Dedifferentiated amniotic fluid mesenchymal stem cell (primary cell): ENCODE measurements around the gene ARID2.

ENCODE experiments used
- DNase-seq: peaks from one replicate; pipeline ENCODE4 v3.0.0-alpha.2; 2016; ENCODE audit errors: extremely low spot score

Gene ARID2

DNA sequence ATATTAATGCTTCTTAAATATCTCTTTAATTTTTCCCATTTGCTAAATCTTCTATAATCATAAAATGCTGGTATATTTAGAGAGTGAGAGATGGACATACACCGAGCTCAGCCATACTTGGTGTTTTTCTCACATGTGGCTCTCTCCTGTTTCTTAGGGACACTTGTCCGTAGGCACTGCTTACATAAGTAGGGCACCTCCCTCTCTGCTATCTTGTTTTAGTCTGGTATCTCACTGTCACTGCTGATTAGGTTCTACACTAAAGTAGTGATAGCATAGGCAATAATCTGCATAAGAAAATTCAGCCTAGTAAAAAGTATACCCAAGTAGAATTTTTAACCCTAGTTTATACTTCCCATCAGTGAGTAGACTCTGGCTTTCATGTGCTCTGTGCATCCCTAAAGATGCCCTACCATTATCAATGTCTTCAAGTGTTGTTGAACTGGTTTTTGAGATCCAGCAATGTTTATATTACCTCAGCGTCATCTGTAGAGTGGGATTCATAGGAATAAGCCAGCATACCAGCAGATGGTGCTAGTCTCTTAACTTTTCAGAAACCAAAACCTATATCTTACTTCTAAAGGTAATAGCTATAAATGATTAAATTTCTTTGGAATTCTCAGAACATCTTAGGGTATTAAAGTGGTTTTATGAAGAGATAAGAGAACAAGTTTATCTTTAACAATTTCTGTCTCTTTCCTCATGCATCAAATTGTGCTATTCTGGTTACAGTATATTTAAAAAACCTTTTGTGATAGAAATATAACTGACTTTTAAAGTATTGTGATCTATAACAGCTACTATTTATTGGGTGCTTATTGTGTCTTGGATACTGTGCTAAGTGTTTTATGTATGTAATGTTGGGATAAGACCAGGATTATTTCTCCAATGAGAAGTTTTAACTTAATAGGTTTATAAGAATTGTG lies 32.9 kb downstream of the ARID2 start:
- peak; percentile 53 for DNase-seq

DNA sequence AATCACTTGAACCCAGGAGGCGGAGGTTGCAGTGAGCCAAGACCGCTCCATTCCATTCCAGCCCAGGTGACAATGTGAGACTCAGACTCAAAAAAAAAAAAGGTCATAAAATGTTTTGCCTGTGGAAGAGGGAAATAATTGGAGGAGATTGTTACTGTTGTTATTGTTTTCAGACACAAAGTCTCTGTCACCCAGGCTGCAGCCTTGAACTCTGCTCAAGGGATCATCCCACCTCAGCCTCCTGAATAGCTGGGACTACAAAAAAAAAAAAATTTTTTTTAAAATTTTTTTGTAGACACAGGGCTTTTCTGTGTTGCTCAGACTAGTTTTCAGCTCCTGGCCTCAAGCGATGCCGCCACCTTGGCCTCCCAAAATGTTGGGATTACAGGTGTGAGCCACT lies 33.9 kb downstream of the ARID2 start:
- no peak for DNase-seq

DNA sequence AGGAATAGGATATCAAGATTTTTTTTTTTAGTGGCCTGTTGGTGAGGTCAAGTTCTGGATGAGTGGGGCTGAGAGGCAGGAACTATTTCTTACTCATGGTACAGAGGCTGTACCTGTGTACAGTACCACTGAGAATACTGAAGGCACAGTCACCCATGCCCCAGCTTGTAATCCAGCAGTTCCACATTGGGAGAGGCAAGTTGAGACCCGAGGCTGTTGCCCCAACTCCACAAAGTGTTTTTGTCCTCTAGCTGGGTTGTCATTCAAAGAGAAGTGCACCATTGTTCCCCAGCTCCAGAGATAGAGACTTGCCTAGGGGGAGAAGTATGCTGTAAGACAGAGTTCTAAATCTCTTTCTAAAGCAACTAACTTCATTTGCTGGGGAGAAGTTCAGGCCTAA lies 38.7 kb downstream of the ARID2 start:
- no peak for DNase-seq

DNA sequence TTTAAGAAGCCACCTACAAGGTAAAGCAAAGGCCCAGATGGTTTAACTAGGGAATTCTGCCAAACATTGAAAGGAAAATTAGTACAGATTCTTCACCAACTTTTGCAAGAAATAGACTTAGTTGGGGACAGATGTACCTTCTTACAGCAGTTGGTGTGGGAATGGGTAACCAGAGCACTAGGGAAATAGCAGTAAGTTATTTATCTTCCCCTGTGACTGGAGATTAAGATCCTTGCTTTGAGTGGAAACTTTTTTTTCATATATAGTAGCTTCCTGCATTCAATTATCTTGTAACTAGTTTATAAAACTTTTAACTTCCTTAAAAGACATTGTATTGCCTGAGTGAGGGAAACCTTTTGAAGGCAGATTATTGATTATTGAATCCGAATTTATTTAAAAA lies 44.2 kb downstream of the ARID2 start:
- DNase-seq, result no peak

DNA sequence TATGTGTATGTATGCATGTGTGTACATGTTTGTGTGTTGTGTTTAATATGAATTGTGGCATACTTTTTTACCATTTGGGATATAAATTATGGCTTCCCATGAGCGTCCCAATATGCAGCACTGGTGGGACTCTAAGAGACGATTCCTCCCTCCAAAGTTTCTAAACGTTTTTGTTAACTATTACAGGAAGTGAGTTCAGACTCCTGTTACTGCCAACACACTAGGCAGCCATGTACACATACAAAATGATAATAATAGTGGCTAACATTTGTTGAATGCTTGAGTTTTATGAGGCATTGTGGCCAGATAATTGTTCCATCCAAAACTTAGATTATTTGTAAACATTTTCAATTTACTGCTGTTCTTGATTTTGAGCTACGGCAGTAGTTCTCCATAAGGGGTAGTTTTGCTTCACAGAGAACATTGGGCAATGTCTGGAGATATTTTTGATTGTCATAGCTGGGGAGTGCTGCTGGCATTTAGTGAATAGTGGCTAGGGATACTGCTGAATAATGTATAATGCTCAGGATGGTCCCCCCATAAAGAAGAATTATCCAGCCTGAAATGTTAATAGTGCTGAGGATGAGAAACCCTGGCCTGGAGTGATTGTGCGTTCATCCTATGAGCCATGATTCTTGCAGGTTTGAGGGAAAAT lies 45.1 kb downstream of the ARID2 start:
- DNase-seq, result no peak

DNA sequence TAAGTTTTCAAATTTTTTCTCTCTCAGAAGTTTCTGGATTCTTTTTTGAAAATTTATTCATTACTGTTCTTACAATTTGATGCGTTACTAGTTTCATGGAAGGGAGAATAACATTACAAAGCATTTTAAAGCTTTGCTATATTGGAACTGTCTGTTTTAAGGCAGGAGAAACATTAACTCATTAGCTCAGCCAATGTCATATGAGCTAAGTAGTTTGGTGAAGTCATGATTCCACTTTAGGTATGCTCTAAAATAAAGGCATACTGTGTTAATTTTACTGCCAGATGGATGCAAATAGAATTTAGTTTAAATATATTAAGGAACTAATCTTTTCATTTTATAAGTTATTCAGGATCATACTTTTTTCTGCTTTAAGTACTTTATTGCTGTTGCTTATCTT lies 46.0 kb downstream of the ARID2 start:
- DNase-seq, result no peak

DNA sequence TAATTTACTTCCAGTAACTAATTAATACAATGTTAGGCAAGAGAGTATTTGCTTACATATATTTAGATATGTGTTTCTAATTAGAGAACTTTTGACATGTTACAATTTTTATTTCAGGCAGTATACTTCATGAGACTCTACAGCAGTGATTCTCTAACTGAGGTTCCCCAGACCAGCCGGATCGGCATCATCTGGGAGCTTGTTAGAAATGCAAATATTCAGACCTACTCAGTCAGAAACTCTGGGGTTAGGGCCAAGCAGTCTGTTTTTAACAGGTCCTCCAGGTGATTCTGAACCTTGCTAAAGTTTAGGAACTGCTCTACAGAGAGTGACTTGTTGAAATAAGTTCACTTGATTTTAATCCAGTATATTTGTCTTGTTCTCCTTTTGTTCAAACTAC lies 46.5 kb downstream of the ARID2 start:
- no peak for DNase-seq

DNA sequence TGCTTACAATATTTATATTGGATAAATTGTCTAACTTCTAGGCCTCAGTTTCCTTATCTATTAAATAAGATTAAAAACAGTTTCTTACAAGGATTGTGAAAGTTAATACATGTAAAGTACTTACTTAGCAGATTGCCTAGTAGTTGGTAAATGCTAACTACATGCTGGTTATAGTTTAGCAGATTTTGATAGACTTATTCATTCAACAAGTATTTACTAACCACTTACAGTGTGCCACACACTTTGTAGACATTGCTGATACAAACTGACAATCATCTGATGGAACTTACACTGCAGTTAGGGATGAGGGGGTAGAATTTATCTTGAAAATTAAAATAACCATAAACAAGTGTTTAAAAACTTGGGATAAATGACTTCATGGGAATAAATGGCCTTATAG lies 50.4 kb downstream of the ARID2 start:
- DNase-seq, result no peak

DNA sequence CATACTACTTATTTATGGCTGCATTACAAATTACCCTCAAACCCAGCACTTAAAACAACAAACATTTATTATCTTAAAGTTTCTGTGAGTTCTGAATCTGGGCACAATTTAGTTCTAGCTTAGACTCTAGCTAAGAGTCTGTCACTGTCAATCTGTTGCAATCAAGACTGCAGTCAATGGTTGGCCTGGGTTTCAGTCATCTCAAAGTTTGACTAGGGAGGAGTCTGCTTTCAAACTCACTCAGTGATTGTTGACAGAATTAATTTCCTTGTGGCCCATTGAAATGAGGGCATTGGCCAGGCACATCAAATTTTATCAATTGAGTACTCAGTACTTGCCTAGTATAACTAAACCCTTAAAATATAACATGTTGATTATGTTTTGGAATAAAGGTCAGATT lies 51.6 kb downstream of the ARID2 start:
- no peak for DNase-seq

DNA sequence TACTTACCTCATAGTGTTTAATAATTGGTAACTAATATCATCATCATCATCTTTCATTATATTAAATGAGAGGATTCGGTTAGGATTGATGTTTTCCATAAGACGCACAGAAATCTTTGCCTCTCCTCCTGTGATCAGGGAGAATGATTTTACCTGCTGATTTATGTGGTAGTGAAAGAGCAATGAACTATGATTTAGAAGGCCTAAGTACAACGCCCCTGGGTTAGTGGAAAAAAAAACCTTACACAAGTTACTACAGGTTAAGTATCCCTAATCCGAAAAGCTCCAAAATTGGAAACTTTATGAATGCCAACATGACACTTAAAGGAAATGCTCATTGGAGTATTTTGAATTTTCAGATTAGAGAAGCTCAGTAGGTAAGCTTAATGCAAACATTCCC lies 55.8 kb downstream of the ARID2 start:
- DNase-seq, result no peak

DNA sequence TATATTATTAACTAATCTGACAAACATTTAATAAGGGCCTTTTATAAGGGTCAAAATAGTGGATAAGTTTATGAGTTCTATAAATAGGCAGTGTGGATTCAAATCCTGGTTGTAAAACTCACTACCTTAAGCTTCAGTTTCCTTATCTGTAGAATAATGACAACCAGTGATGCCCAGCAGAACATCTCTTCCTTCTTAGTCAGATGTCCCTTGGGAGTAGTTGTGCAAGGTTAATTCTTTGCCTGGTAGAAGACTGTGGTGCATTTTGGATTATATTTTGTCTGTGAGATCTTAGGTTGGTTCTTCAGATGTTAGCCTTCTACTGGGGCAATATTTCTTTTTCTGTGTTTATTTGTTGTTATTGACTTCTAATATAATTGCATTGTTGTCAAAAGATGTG lies 59.5 kb downstream of the ARID2 start:
- no peak for DNase-seq

DNA sequence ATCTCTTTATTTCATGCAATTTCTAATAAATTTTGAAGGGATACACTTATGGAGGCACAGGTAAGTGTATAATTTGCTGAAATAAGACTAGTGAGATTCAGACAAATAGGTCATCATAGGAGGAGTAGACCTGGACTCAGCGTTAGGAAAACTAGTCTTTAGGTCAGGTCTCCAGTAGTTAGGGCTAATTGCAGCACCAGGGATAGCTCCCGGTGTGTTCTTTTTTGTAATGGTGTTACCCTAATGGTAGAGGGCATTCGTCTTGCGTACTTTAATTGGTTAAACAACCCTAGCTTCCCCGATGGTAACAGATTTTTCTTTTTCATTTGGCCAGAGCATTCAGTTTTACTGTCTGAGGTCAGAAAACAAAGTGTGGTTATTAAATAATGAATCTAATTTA lies 64.9 kb downstream of the ARID2 start:
- DNase-seq, result no peak

DNA sequence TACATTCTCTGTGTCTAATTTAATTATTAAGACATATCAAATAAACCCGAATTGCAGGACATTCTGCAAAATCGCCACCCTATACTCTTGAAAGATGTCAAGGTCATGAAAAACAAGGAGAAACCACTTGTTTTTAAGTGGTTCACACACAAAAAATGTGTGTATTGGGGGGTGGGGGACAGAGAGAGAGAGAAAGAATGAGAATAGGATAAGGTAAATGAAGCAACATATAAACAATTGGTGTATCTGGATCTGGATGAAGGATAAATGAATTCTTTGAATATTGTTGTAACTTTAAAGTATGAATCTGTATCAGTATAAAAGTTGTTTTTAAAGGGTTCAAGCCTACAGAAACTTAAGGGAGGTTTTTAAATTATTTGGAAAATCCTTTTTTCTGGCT lies 72.1 kb downstream of the ARID2 start:
- DNase-seq, result no peak

DNA sequence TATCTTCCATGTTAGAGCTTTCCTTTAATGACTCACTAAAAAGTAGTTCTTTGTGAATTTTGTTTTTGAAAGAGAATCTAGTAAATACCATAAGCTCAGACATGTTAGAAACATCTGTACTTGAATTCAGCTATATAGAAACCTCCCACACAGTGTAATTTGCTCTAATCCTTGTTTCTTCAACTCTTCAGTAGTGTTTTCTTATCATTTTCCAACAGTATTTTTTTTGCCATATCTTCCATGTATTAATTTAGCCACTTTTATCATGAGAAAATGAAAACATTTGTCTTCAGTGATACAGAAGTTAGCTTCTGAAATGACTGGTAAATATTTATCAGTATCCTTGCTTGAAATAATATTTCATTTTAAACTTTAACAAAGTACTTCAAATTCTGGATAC lies 73.6 kb downstream of the ARID2 start:
- no peak for DNase-seq

DNA sequence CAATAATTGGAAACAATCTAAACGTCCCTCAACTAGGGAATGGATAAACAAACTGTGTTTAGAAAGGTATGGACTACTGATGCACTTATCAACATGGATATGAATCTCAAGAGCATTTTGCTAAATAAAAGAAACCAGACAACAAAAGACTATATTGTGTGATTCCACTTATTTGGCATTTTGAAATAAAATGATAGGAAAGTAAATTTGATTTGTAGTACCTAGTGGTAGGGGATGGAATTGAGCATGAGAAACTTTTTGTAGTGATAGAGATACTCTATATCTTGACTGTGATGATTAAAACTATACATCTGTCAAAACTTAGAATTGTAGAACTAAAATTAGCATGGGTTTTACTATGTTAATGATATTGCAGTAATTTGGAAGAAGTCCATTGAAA lies 87.1 kb downstream of the ARID2 start:
- DNase-seq, result no peak

DNA sequence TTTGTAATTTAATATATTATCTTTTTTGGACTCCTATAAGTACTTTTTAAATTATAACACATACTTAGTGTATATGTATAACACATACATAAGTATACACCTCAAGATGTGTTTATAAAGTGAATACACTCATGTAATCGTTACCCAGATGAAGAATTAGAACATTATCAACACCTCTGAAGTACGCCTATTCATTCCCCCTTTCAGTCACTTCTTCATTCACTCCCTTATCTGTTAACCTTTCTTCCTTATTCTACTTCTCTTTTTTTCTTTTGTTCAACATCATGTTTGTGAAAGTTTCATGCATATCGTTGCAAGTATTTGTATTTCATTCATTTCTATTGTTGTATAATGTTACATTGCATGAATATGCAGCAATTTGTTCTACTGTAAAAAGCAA lies 98.5 kb downstream of the ARID2 start:
- no peak for DNase-seq

DNA sequence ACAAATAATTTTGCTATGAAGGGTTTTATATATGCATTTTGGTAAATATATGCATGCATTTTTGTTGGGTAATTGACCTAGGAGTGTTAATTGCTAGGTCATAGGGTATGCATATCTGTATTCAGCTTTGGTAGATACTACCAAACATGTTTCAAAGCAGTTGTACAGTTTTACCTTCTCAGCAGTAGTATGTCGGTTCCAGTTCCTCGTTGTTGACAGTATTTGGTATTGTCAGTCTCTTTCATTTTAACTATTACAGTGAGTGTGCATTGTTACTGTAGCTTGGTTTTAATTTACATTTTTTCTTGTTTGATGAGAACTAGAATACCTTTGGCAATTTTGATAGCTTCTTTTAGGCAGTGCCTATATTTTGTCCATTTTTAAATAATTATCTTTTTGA lies 98.9 kb downstream of the ARID2 start:
- no peak for DNase-seq

DNA sequence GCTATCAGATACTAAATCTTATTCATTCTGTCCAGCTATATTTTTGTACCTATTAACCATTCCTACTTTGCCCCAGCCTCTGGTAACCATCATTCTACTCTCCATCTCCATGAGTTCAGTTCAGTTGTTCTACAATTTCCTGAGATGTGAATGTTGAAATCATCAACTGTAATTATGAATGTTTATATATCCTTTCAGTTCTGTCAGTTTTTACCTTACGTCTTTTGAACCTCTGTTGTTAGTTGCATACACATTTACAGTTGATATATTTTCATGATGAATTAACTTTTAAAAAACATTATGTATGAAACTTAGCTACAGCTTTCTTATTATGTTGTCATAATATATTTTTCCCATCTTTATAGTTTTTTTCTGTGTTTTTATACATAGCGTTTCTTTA lies 102.1 kb downstream of the ARID2 start:
- DNase-seq, result no peak

DNA sequence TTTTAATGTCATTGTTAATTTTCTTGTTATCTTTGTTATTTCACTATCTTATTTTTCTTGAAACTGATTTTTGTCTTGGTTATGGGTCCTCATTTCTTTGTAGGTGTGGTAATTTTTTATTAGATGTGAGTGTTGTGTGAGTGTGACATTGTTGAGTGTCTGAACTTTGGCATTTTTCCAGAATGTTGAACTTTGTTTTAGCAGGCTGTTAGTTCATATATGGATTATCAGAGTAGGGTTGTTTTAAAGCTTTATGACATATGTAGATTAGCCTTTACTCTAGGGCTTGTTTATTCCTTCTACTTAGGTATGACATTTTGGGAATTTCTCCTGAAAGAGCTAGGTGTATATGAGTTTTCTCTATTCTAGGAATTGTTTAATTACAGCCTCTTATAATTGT lies 103.9 kb downstream of the ARID2 start:
- DNase-seq, result no peak

DNA sequence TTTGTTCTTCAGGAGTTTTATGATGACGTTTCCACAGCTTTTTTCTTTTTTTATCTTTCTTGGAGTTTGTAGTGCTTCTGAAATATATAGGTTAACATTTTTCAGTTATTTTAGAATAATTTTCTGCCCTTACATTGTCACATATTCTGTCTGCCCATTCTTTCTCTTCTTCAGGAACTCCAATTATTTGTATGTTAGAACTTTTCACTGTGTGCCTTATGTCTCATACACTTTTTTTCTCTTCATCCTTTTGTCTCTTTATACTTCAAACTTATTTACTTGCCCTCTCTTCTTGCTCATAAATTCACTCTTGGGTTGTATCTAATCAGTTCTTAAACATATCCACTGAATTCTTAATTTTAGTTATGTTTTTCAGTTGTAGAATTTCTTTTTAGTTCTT lies 105.3 kb downstream of the ARID2 start:
- DNase-seq, result no peak

DNA sequence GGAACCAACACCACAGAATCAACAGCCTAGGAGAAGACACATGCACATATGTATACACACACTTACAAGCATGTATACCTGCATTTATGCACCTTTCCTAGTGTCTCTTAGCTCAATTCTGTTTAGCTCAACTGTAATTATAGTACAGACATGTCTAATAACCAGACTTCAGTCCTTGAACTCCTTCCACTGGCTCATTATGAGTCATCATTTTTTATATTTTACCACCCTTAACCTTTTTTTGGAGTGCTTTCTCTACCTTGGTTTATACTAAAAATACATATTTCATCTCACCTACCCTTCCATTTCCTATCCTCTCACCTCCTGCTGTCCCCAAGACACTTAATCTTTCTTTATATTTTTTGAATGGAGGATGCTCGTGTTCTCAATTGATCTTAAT lies 110.4 kb downstream of the ARID2 start:
- DNase-seq, result no peak

DNA sequence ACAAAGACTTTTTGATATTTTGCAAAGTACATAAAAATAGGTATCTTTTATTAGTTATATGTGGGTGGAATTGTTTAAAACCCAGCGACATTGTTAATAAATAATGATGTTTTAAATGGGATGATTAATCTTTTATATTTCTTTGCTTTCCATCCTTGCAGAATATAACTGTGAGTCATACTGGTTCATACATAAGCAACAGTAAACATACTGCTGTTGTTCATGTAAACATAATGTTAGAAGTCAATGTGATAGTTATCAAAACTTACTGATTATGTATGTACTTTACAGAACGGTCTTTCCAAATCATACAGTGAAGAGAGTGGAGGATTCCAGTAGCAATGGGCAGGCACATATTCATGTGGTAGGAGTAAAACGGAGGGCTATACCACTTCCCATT lies 119.8 kb downstream of the ARID2 start:
- DNase-seq, result no peak

DNA sequence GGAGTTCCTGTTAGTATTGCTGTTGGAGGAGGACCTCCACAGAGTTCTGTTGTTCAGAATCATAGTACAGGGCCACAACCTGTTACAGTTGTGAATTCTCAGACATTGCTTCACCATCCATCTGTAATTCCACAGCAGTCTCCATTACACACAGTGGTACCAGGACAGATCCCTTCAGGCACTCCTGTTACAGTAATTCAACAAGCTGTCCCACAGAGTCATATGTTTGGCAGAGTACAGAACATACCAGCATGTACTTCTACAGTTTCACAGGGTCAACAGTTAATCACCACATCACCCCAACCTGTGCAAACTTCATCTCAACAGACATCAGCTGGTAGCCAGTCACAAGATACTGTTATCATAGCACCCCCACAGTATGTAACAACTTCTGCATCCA lies 120.8 kb downstream of the ARID2 start:
- no peak for DNase-seq

DNA sequence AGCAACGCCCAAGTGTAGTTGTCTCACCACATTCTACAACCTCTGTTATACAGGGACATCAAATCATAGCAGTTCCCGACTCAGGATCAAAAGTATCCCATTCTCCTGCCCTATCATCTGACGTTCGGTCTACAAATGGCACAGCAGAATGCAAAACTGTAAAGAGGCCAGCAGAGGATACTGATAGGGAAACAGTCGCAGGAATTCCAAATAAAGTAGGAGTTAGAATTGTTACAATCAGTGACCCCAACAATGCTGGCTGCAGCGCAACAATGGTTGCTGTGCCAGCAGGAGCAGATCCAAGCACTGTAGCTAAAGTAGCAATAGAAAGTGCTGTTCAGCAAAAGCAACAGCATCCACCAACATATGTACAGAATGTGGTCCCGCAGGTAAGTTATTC lies 123.0 kb downstream of the ARID2 start:
- DNase-seq, result no peak
